Liver (tissue), 9 donors: ENCODE data around the gene OR51T1. TPM values are rescaled to one million over a fixed set of nuclear protein-coding genes. Genes with fewer than 3 reads are reported as not detected.

Source experiments
- DNase-seq: peaks from one replicate; pipeline ENCODE4 v3.0.0-alpha.2; 2017; ENCODE audit warnings: low spot score
- H3K27ac ChIP-seq, 2 donors: one replicate each; pipeline ENCODE4 v1.7.0; 2013; ENCODE audit warnings: inconsistent platforms in 2 of 2, low read length in 2 of 2, control low read depth in 1 of 2, low read depth in 1 of 2, mild to moderate bottlenecking in 1 of 2
- H3K27me3 ChIP-seq, 4 donors: one replicate each; pipeline versions ENCODE4 v1.6.1 to v1.7.0; 2013; ENCODE audit warnings: low read length in 3 of 4, inconsistent platforms in 1 of 4, mild to moderate bottlenecking in 1 of 4, moderate library complexity in 1 of 4; ENCODE audit not compliant: control insufficient read depth in 4 of 4, insufficient read depth in 4 of 4
- H3K36me3 ChIP-seq, 4 donors: one replicate each; pipeline versions ENCODE4 v1.6.1 to v1.7.0; 2013; ENCODE audit warnings: low read length in 3 of 4, mild to moderate bottlenecking in 3 of 4, low read depth in 1 of 4, moderate library complexity in 1 of 4; ENCODE audit not compliant: control insufficient read depth in 4 of 4, insufficient read depth in 3 of 4
- H3K4me1 ChIP-seq, 4 donors: one replicate each; pipeline versions ENCODE4 v1.6.1 to v1.7.0; 2013; ENCODE audit warnings: low read length in 3 of 4, mild to moderate bottlenecking in 3 of 4, moderate library complexity in 1 of 4; ENCODE audit not compliant: control insufficient read depth in 4 of 4, insufficient read depth in 4 of 4
- H3K4me3 ChIP-seq, 3 donors: one replicate each; pipeline versions ENCODE4 v1.6.1 to v1.7.0; 2013; ENCODE audit warnings: low read length in 3 of 3, control low read depth in 1 of 3, low read depth in 1 of 3, mild to moderate bottlenecking in 1 of 3
- H3K9ac ChIP-seq, 2 donors: one replicate each; pipeline ENCODE4 v1.7.0; 2013; ENCODE audit warnings: low read length in 2 of 2, mild to moderate bottlenecking in 2 of 2, moderate library complexity in 2 of 2, control low read depth in 1 of 2, low read depth in 1 of 2
- H3K9me3 ChIP-seq, 4 donors: one replicate each; pipeline versions ENCODE4 v1.6.1 to v1.7.0; 2013; ENCODE audit warnings: low read length in 3 of 4; ENCODE audit not compliant: control insufficient read depth in 4 of 4
- EGR1 ChIP-seq, 2 donors: IDR thresholded peaks; 2 replicates each; pipeline ENCODE4 v1.6.1; 2016 to 2018; ENCODE audit warnings: antibody characterized with exemption in 2 of 2, low read depth in 2 of 2
- FOXA1 ChIP-seq: IDR thresholded peaks from 2 replicates; pipeline ENCODE4 v1.6.1; 2016; ENCODE audit warnings: antibody characterized with exemption
- FOXA2 ChIP-seq: IDR thresholded peaks from 2 replicates; pipeline ENCODE4 v1.6.1; 2016; ENCODE audit warnings: antibody characterized with exemption
- HNF4A ChIP-seq, 2 donors: conservative IDR thresholded peaks; 2 replicates each; pipeline ENCODE4 v1.6.1; 2016; ENCODE audit warnings: antibody characterized with exemption in 2 of 2, mild to moderate bottlenecking in 2 of 2
- HNF4G ChIP-seq: IDR thresholded peaks from 2 replicates; pipeline ENCODE4 v1.6.1; 2016; ENCODE audit warnings: antibody characterized with exemption
- NR2F2 ChIP-seq: IDR thresholded peaks from 2 replicates; pipeline ENCODE4 v1.6.1; 2016; ENCODE audit warnings: antibody characterized with exemption
- RAD21 ChIP-seq, 2 donors: IDR thresholded peaks; 2 replicates each; pipeline ENCODE4 v1.6.1; 2016; ENCODE audit warnings: antibody characterized with exemption in 2 of 2, mild to moderate bottlenecking in 2 of 2
- SP1 ChIP-seq: IDR thresholded peaks from 2 replicates; pipeline ENCODE4 v1.6.1; 2018; ENCODE audit warnings: antibody characterized with exemption, mild to moderate bottlenecking
- TAF1 ChIP-seq: conservative IDR thresholded peaks from 2 replicates; pipeline ENCODE4 v1.6.1; 2016; ENCODE audit warnings: antibody characterized with exemption, mild to moderate bottlenecking
- WGBS: extraction: QIAGEN DNeasy Blood & Tissue Kit; methylation state at CpG from one replicate; pipeline ENCODE4 v1.1.7; 2013; 5-methylcytosine and 5-hydroxymethylcytosine counted together
- polyA plus RNA-seq, 2 donors: library from polyadenylated mRNA; stranded (reverse) in 1 of 2; unstranded in 1 of 2; fragments of 200-250 nt in 1 of 2; fragments of >200 nt in 1 of 2; fragmentation: Nextera tagmentation in 1 of 2; extraction: Ambion mirVana in 1 of 2; gene quantifications; one replicate each; pipeline versions ENCODE4 v1.2.1 to v1.2.3, GENCODE V29; 2013 to 2015
- total RNA-seq, 2 donors: library from RNA; depleted of rRNA; stranded (reverse); fragments of >200 nt; gene quantifications; one replicate each; pipeline ENCODE4 v1.2.3, GENCODE V29; 2014
- TF ChIP-seq, protein P1 (sequence below): IDR thresholded peaks from 2 replicates; pipeline ENCODE4 v1.6.1; 2016; ENCODE audit warnings: antibody characterized with exemption, mild to moderate bottlenecking
- TF ChIP-seq, protein P2 (sequence below): IDR thresholded peaks from 2 replicates; pipeline ENCODE4 v1.6.1; 2016; ENCODE audit warnings: antibody characterized with exemption
- TF ChIP-seq, protein P3 (sequence below): IDR thresholded peaks from 2 replicates; pipeline ENCODE4 v1.6.1; 2016; ENCODE audit warnings: antibody characterized with exemption
- donor health status: healthy.
- donor health status: healthy.
- donor health status: healthy.
- donor health status: healthy.
- donor health status: healthy.

OR51T1 gene
- total and polyA plus RNA-seq, 4 donors: not detected

DNA sequence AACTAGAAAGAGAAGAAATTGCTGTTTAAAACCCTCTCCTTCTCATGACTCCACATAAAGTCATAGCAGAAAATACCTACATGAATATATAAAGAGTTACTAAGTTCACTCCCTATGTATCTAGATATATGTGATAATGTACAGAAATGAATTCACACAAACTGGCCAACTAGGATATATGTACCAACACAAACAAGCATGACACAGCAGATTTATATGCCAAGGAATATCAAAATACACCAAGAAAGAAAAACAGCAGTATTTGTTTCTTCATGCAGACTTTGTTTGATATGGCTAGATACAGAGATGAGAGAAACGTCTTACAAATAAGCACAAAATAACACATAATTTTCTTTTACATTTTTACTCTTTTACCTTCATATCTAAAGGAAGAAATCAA, 40.6 kb downstream of the OR51T1 start (continued):
- TF ChIP-seq, protein P1, sequence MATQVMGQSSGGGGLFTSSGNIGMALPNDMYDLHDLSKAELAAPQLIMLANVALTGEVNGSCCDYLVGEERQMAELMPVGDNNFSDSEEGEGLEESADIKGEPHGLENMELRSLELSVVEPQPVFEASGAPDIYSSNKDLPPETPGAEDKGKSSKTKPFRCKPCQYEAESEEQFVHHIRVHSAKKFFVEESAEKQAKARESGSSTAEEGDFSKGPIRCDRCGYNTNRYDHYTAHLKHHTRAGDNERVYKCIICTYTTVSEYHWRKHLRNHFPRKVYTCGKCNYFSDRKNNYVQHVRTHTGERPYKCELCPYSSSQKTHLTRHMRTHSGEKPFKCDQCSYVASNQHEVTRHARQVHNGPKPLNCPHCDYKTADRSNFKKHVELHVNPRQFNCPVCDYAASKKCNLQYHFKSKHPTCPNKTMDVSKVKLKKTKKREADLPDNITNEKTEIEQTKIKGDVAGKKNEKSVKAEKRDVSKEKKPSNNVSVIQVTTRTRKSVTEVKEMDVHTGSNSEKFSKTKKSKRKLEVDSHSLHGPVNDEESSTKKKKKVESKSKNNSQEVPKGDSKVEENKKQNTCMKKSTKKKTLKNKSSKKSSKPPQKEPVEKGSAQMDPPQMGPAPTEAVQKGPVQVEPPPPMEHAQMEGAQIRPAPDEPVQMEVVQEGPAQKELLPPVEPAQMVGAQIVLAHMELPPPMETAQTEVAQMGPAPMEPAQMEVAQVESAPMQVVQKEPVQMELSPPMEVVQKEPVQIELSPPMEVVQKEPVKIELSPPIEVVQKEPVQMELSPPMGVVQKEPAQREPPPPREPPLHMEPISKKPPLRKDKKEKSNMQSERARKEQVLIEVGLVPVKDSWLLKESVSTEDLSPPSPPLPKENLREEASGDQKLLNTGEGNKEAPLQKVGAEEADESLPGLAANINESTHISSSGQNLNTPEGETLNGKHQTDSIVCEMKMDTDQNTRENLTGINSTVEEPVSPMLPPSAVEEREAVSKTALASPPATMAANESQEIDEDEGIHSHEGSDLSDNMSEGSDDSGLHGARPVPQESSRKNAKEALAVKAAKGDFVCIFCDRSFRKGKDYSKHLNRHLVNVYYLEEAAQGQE: no peak
- TF ChIP-seq FOXA2: no peak

DNA sequence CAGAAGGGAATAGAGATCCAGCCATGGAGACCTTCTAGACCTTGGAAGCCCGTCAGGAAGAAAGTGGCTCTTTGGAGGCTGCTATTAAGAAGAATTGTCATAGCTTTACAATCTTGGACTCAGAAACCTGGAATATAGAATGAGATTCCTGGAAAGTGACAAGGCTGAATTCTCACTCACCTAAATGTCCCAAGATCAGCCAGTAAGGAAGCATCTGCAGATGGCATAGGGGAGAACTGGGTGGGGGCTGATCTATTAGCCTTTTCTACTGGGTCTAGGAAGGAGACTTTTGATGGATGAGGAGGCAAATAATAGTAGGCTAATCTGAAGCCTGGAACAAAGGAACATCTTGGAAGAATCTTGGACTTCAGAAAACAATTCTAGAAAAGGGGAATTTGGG, 42.5 kb downstream of the OR51T1 start, which contains the start of gene OR51G1:
Gene OR51G1, minus strand, starts transcription at position 101 of the 400 bp plus-strand sequence. Its CDS starts 0 bp downstream, at position 101.
- TF ChIP-seq RAD21 (IDR thresholded peaks at IDR 0.05) (no peak), NR2F2 (no peak)
- TF ChIP-seq, protein P2, sequence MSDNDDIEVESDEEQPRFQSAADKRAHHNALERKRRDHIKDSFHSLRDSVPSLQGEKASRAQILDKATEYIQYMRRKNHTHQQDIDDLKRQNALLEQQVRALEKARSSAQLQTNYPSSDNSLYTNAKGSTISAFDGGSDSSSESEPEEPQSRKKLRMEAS: no peak
- TF ChIP-seq, protein P1: no peak
- no peak within 1 kb of the TSS for H3K27ac ChIP-seq
- no peak within 1 kb of the TSS for H3K9ac ChIP-seq
- H3K4me1 ChIP-seq: no peaks in the 10 kb centered on the region
- no peak for DNase-seq
- H3K27me3 ChIP-seq: no peaks in the 10 kb centered on the region
- H3K36me3 ChIP-seq: no peaks in the 10 kb centered on the region
- no peak within 1 kb of the TSS for H3K4me3 ChIP-seq
- WGBS: 75% methylated on average over 1 of the region's 1 CpG
- peaks cover 0 to 3% (median 0%) of the 10 kb centered on the region in 4 donors for H3K9me3 ChIP-seq

DNA sequence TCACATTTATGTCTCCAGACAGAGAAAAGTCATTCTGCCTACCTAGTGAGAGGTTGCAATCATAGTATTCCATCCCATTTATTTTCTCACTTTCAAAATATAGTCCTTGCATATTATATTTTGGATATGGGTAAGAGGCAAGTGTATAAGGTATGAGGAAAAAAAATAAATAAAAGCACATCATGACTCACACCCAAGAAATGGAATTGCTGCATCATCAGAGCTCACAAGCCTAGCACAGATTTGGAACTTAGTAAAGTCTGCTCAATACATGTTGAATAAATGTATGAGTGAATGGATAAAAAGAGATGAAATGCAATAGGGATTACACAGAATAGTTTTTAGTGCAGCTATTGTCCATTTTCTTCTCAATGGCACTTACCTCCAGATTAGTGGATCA, 44.9 kb downstream of the OR51T1 start:
- Histone ChIP-seq H3K27ac (no peak overlapping the region), H3K4me3 (no peak overlapping the region), H3K4me1 (no peaks in the 10 kb centered on the region), H3K9me3 (peaks cover 0 to 3% (median 0%) of the 10 kb centered on the region in 4 donors), H3K27me3 (peaks cover 0 to 2% (median 0%) of the 10 kb centered on the region in 4 donors), H3K36me3 (no peaks in the 10 kb centered on the region), H3K9ac (no peak overlapping the region)
- TF ChIP-seq EGR1 (IDR thresholded peaks at IDR 0.05; ENCODE audit: low read depth in 2 of 2) (no peak), NR2F2 (no peak), FOXA1 (no peak), FOXA2 (no peak), RAD21 (IDR thresholded peaks at IDR 0.05) (no peak), TAF1 (no peak), HNF4G (no peak), HNF4A (conservative IDR thresholded peaks at IDR 0.05) (no peak), SP1 (no peak)
- TF ChIP-seq, protein P3, sequence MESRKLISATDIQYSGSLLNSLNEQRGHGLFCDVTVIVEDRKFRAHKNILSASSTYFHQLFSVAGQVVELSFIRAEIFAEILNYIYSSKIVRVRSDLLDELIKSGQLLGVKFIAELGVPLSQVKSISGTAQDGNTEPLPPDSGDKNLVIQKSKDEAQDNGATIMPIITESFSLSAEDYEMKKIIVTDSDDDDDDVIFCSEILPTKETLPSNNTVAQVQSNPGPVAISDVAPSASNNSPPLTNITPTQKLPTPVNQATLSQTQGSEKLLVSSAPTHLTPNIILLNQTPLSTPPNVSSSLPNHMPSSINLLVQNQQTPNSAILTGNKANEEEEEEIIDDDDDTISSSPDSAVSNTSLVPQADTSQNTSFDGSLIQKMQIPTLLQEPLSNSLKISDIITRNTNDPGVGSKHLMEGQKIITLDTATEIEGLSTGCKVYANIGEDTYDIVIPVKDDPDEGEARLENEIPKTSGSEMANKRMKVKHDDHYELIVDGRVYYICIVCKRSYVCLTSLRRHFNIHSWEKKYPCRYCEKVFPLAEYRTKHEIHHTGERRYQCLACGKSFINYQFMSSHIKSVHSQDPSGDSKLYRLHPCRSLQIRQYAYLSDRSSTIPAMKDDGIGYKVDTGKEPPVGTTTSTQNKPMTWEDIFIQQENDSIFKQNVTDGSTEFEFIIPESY: no peak
- no peak for DNase-seq

Other genes starting within 250 kb of the OR51T1 start
- gene OR51D1, start 244.4 kb upstream of the OR51T1 start, total RNA-seq: not detected
- gene OR51D1, start 244.4 kb upstream of the OR51T1 start, polyA plus RNA-seq: not detected
- under 1 TPM; 0.05 to 0.08 TPM for gene OR51E1, start 237.9 kb upstream of the OR51T1 start, total RNA-seq
- not detected for gene OR51E1, start 237.9 kb upstream of the OR51T1 start, polyA plus RNA-seq
- gene OR51E2, start 184.0 kb upstream of the OR51T1 start, total RNA-seq: not detected
- not detected for gene OR51E2, start 184.0 kb upstream of the OR51T1 start, polyA plus RNA-seq
- gene MMP26, start 177.1 kb upstream of the OR51T1 start, total RNA-seq: not detected
- gene MMP26, start 177.1 kb upstream of the OR51T1 start, polyA plus RNA-seq: not detected
- gene OR51F1, start 112.0 kb upstream of the OR51T1 start, total RNA-seq: not detected
- gene OR51F1, start 112.0 kb upstream of the OR51T1 start, polyA plus RNA-seq: not detected
- not detected for gene OR52R1, start 77.5 kb upstream of the OR51T1 start, total RNA-seq
- not detected for gene OR52R1, start 77.5 kb upstream of the OR51T1 start, polyA plus RNA-seq
- not detected for gene OR51F2, start 60.6 kb upstream of the OR51T1 start, total RNA-seq
- gene OR51F2, start 60.6 kb upstream of the OR51T1 start, polyA plus RNA-seq: not detected
- not detected for gene OR51S1, start 32.7 kb upstream of the OR51T1 start, total RNA-seq
- gene OR51S1, start 32.7 kb upstream of the OR51T1 start, polyA plus RNA-seq: not detected
- gene OR51A7, start 21.9 kb downstream of the OR51T1 start, total RNA-seq: not detected
- not detected for gene OR51A7, start 21.9 kb downstream of the OR51T1 start, polyA plus RNA-seq
- not detected for gene OR51G2, start 37.5 kb downstream of the OR51T1 start, total RNA-seq
- not detected for gene OR51G2, start 37.5 kb downstream of the OR51T1 start, polyA plus RNA-seq
- not detected for gene OR51G1, start 42.4 kb downstream of the OR51T1 start, total RNA-seq
- not detected for gene OR51G1, start 42.4 kb downstream of the OR51T1 start, polyA plus RNA-seq
- not detected for gene OR51A4, start 65.7 kb downstream of the OR51T1 start, total RNA-seq
- not detected for gene OR51A4, start 65.7 kb downstream of the OR51T1 start, polyA plus RNA-seq
- not detected for gene OR51A2, start 73.8 kb downstream of the OR51T1 start, total RNA-seq
- not detected for gene OR51A2, start 73.8 kb downstream of the OR51T1 start, polyA plus RNA-seq
- gene OR51L1, start 113.0 kb downstream of the OR51T1 start, total RNA-seq: not detected
- gene OR51L1, start 113.0 kb downstream of the OR51T1 start, polyA plus RNA-seq: not detected
- not detected for gene OR52J3, start 164.6 kb downstream of the OR51T1 start, total RNA-seq
- gene OR52J3, start 164.6 kb downstream of the OR51T1 start, polyA plus RNA-seq: not detected
- gene OR52E2, start 177.7 kb downstream of the OR51T1 start, total RNA-seq: not detected
- not detected for gene OR52E2, start 177.7 kb downstream of the OR51T1 start, polyA plus RNA-seq
- not detected for gene OR52E1, start 187.7 kb downstream of the OR51T1 start, total RNA-seq
- not detected for gene OR52E1, start 187.7 kb downstream of the OR51T1 start, polyA plus RNA-seq